Tibial nerve (tissue), 4 donors: ENCODE results near the gene SHB.

Source experiments
- CTCF ChIP-seq, 5 experiments: fragments of 200-600 bp in 3 of 5; fragments of 450-650 bp in 2 of 5; sonication (generic) in 3 of 5; IDR thresholded peaks; one replicate each; pipeline ENCODE4 v1.5.1; 2016 to 2019; ENCODE audit warnings: antibody characterized with exemption in 5 of 5, mild to moderate bottlenecking in 3 of 5, moderate library complexity in 2 of 5
- EP300 ChIP-seq, 2 donors: sonication (generic); formaldehyde crosslinking; IDR thresholded peaks; one replicate each; pipeline ENCODE4 v1.6.1; 2017; ENCODE audit warnings: antibody characterized with exemption in 2 of 2, mild to moderate bottlenecking in 1 of 2
- POLR2A ChIP-seq, 2 donors: fragments of 450-650 bp; IDR thresholded peaks; one replicate each; pipeline ENCODE4 v1.6.1; 2017; ENCODE audit warnings: antibody characterized with exemption in 2 of 2, mild to moderate bottlenecking in 2 of 2, moderate library complexity in 2 of 2

GRCh38 chr9:37941253-37941652, 127.8 kb downstream of the SHB start:
- no peak for TF ChIP-seq EP300 (IDR thresholded peaks at IDR 0.05)
- no peak for TF ChIP-seq CTCF (IDR thresholded peaks at IDR 0.05)
- TF ChIP-seq POLR2A (IDR thresholded peaks at IDR 0.05): no peak
